GM12874 (cell line): Measurements from ENCODE around the gene TMEM8B.

Experiments
- TF ChIP-seq, protein P1 (sequence below): IDR thresholded peaks from 2 replicates; pipeline ENCODE4 v1.5.1; 2011; ENCODE audit warnings: low read depth, mild to moderate bottlenecking, control low read depth, low read length, moderate library complexity; ENCODE audit not compliant: insufficient read depth

Gene TMEM8B

GRCh38 chr9:35801328-35802128 is 27.5 kb upstream of the TMEM8B start:
- TF ChIP-seq, protein P1, sequence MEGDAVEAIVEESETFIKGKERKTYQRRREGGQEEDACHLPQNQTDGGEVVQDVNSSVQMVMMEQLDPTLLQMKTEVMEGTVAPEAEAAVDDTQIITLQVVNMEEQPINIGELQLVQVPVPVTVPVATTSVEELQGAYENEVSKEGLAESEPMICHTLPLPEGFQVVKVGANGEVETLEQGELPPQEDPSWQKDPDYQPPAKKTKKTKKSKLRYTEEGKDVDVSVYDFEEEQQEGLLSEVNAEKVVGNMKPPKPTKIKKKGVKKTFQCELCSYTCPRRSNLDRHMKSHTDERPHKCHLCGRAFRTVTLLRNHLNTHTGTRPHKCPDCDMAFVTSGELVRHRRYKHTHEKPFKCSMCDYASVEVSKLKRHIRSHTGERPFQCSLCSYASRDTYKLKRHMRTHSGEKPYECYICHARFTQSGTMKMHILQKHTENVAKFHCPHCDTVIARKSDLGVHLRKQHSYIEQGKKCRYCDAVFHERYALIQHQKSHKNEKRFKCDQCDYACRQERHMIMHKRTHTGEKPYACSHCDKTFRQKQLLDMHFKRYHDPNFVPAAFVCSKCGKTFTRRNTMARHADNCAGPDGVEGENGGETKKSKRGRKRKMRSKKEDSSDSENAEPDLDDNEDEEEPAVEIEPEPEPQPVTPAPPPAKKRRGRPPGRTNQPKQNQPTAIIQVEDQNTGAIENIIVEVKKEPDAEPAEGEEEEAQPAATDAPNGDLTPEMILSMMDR = no peak

- TF ChIP-seq, protein P1 = no peak
Observed at GRCh38 chr9:35806101-35806500, 22.9 kb upstream of the TMEM8B start.

- TF ChIP-seq, protein P1 = no peak
Observed at GRCh38 chr9:35808433-35808832, 20.6 kb upstream of the TMEM8B start.

GRCh38 chr9:35810122-35810521 is 18.9 kb upstream of the TMEM8B start:
- TF ChIP-seq, protein P1 = no peak

DNA sequence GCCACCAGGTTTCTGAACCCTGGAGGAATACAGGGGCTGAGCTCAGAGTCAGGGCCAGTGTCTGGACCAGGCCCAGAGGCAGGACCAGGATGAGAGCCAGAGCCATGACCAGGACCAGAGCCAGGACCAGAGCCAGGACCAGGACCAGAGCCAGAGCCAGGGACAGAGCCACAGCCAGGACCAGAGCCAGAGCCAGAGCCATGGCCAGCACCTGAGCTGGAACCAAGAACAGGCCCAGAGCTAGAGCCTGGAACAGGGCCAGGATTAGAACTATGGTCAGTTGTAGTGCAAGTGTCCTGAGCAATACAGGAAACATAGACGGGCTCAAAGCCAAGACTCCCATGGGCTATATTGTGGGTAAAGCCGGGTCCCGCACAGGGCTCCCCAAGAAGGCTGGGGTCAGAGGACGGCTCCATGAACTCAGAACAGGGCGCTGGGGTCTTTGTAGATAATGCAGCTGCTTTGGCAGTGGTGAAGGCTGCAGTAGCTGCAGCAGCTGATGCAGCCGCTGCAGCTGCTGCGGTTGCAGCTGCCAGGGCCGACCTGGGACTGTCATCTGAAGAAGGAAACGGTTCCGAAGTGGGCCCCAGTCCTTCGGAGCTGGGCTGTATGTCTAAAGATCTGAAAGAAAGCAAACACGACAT is 17.5 kb upstream of the TMEM8B start:
- TF ChIP-seq, protein P1 = no peak

GRCh38 chr9:35812025-35812602 is 16.9 kb upstream of the TMEM8B start, which contains the start of gene SPAG8:
Gene SPAG8 (minus strand): TSS chr9:35812262. CDS start chr9:35812147, 115 bp downstream.
- TF ChIP-seq, protein P1 = no peak

DNA sequence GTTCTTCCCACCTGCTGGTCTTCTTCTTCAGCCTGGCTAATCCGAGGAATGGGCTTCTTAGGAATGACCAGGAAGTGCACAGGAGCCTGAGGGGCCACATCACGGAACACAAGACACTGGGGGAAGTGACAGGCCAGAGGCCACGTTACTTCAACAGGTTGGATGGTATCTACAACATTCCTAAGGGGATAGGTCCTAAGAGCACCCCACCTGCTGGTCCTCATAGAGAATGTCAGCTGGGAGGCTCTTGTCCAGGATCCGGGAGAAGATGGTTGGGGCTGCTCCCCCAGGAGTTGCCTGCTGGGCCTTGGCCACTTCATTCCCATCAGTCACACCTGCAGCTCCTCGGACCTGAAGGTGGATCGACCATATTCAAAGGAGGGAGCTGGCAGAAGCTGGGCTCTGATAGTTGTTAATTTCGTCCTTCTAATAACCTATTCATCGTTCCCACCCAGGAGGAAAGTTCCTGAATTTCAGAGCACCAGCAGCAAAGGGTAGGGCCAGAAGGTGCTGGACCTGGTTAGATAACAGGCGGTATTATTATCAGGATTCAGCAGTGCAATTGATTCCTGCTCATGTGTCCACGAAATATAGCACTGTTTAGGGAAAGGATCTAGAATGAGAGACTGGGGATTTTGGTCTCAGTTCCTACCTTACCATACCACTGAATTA is 15.5 kb upstream of the TMEM8B start:
- TF ChIP-seq, protein P1 = 0 out of 2 replicates have a peak, but pooled peaks have one; percentile 13
